SU-DHL-6 (cell line): ENCODE data around the gene GRIK3.
"Not testable (repeated sequence)": the region's sequence is repeated elsewhere in the genome, so short reads cannot be mapped to it uniquely, and the experiment has no call there.

Experiments used
- H2AFZ ChIP-seq: fragments of 200-600 bp; sonication (generic); 2 replicates; pipeline ENCODE4 v1.6.1; 2014; ENCODE audit warnings: low read depth, mild to moderate bottlenecking, moderate library complexity, mixed read lengths, antibody characterized with exemption, low read length; ENCODE audit not compliant: severe bottlenecking
- H3F3A ChIP-seq: fragments of 200-600 bp; shearing (Covaris generic); 2 replicates; pipeline ENCODE4 v1.6.0; 2016; ENCODE audit warnings: antibody characterized with exemption, mild to moderate bottlenecking; ENCODE audit not compliant: insufficient read depth
- H3K27ac ChIP-seq: fragments of 200-600 bp; sonication (generic); 2 replicates; pipeline ENCODE4 v1.5.1; 2016; ENCODE audit warnings: low read depth, mild to moderate bottlenecking, low read length, moderate library complexity, mixed read lengths
- H3K27me3 ChIP-seq: fragments of 200-600 bp; sonication (generic), shearing (Covaris generic); 2 replicates; pipeline ENCODE4 v1.6.0; 2014; ENCODE audit warnings: mild to moderate bottlenecking, low read length
- H3K36me3 ChIP-seq: fragments of 200-600 bp; sonication (generic); 2 replicates; pipeline ENCODE4 v1.6.1; 2014; ENCODE audit warnings: mild to moderate bottlenecking, low read length, mixed read lengths
- H3K4me2 ChIP-seq: fragments of 300-600, 200-600 bp; shearing (Covaris generic), sonication (generic); 2 replicates; pipeline ENCODE4 v1.6.0; 2014; ENCODE audit warnings: low read length, low read depth, mild to moderate bottlenecking; ENCODE audit not compliant: poor library complexity, severe bottlenecking
- H3K4me3 ChIP-seq: fragments of 200-600 bp; sonication (generic); 2 replicates; pipeline ENCODE4 v1.5.1; 2014; ENCODE audit warnings: antibody characterized with exemption, low read length, mild to moderate bottlenecking, mixed read lengths; ENCODE audit not compliant: insufficient read depth, poor library complexity, severe bottlenecking
- H3K79me2 ChIP-seq: fragments of 200-600 bp; sonication (generic); 2 replicates; pipeline ENCODE4 v1.6.1; 2014; ENCODE audit warnings: mild to moderate bottlenecking, low read length, moderate library complexity; ENCODE audit not compliant: insufficient read depth
- H3K9ac ChIP-seq: fragments of 200-600 bp; sonication (generic); 2 replicates; pipeline ENCODE4 v1.7.0; 2014; ENCODE audit warnings: mild to moderate bottlenecking, low read length
- H3K9me2 ChIP-seq: fragments of 200-600 bp; sonication (generic); replicated peaks from 2 replicates; pipeline ENCODE4 v1.6.1; 2014; ENCODE audit warnings: low read length; ENCODE audit not compliant: insufficient read depth
- H3K9me3 ChIP-seq: fragments of 200-600 bp; sonication (generic); 2 replicates; pipeline ENCODE4 v1.6.1; 2014; ENCODE audit warnings: low read length, mixed read lengths; ENCODE audit not compliant: insufficient read depth
- H4K20me1 ChIP-seq: fragments of 200-600 bp; sonication (generic); 2 replicates; pipeline ENCODE4 v1.6.1; 2014; ENCODE audit warnings: low read depth, mild to moderate bottlenecking, antibody characterized with exemption, low read length, moderate library complexity, mixed read lengths
- EZH2phosphoT487 ChIP-seq: fragments of 200-600 bp; sonication (generic), shearing (Covaris generic); conservative IDR thresholded peaks from 2 replicates; pipeline ENCODE4 v1.6.1; 2018; ENCODE audit warnings: mild to moderate bottlenecking, antibody characterized with exemption, low read length, moderate library complexity, mixed read lengths
- TF ChIP-seq, protein P1 (sequence below): fragments of 200-600 bp; sonication (generic); IDR thresholded peaks from one replicate; pipeline ENCODE4 v1.5.1; 2017; ENCODE audit warnings: antibody characterized with exemption, mild to moderate bottlenecking, low read length, moderate library complexity; ENCODE audit not compliant: insufficient read depth, poor library complexity, severe bottlenecking

Gene GRIK3

DNA sequence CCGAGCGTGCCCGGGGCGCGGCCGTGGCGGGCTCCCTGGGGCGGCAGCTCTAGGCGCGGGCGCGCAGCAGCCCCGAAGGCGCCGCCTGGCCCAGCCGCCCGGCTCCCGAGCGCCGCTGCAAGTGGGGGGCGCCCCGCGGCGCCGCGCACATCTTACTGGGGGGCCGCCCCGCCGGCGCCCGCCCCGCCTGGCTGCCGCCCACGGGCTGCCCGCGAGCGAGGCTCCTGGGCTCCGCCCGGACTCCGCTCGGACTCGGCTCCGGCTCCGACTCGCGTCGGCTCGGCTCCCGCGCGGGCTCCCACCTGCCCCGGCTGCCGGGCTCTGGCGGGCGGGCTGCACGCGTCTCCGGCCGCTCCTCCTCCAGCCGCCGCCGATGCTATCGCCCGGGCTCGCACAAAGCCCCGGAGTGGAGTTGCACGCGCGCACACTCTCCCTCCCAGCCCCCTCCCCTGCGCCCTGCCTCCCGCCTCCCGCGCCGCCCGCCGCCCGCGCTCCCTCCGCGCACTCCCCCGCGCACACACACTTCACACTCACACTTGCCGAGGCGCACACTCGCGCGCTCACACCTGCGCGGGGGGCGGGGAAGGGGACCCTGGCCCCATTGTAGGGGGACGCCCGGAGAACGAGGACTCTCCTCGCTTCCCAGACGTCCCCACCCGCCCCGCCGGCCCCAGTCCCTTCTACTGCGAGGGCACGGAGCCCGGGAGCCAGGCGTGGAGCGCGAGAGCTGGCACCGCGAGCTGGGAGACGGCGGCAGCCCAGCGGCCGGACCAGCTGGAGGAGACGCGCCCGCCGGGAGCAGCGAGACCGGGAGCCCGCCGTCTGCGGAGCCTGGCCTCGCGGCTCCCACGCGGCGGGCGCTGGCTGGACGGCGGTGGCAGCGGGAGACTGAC, at the start of gene GRIK3:
TSS of gene GRIK3 (minus strand) at position 395 of the 893 bp plus-strand sequence. CDS start 407 bp downstream, outside the sequence.
- Histone ChIP-seq H3K27me3 (no peaks in the 10 kb centered on the region), H3K4me2 (no peak within 1 kb of the TSS)
- TF ChIP-seq, protein P1, sequence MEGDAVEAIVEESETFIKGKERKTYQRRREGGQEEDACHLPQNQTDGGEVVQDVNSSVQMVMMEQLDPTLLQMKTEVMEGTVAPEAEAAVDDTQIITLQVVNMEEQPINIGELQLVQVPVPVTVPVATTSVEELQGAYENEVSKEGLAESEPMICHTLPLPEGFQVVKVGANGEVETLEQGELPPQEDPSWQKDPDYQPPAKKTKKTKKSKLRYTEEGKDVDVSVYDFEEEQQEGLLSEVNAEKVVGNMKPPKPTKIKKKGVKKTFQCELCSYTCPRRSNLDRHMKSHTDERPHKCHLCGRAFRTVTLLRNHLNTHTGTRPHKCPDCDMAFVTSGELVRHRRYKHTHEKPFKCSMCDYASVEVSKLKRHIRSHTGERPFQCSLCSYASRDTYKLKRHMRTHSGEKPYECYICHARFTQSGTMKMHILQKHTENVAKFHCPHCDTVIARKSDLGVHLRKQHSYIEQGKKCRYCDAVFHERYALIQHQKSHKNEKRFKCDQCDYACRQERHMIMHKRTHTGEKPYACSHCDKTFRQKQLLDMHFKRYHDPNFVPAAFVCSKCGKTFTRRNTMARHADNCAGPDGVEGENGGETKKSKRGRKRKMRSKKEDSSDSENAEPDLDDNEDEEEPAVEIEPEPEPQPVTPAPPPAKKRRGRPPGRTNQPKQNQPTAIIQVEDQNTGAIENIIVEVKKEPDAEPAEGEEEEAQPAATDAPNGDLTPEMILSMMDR = no peak
- TF ChIP-seq EZH2phosphoT487 = no peak

GRCh38 chr1:37084013-37084412, 49.7 kb upstream of the GRIK3 start:
- H3K4me3 ChIP-seq = no peak overlapping the region
- H3K9ac ChIP-seq = no peak overlapping the region
- no peak overlapping the region for H3K27ac ChIP-seq

More for the DNA sequence above, at the start of gene GRIK3:
- Histone ChIP-seq H3K9me2 (no peaks in the 10 kb centered on the region), H3K9ac (no peak within 1 kb of the TSS), H3K79me2 (no peaks in the 10 kb centered on the region), H2AFZ (no peak within 1 kb of the TSS), H3K36me3 (no peaks in the 10 kb centered on the region), H3K9me3 (no peaks in the 10 kb centered on the region), H3F3A (no peaks in the 10 kb centered on the region), H3K27ac (no peak within 1 kb of the TSS), H4K20me1 (no peaks in the 10 kb centered on the region), H3K4me3 (no peak within 1 kb of the TSS)

DNA sequence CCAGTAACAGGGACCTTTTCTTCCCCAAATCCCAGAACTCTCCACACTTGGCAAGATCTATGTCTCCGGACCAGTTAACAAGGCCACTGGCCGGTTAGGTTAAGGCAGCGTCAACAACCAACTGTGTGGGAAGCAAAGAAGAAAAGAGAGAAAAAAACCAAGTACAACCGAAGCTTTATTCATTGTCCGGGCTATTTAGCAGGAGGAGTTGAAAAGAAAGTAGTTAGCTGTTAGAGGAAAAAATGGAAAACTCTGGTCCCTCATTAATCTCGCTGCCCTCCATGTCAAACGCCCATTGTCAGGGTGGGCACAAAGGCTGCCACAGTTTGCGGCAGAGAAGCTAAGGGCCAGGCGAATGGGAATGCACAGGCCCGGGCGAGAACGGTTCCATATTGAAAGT, 49.3 kb upstream of the GRIK3 start:
- Histone ChIP-seq H3K36me3 (no peaks in the 10 kb centered on the region), H3K27ac (no peak overlapping the region), H3K4me3 (no peak overlapping the region), H2AFZ (no peak overlapping the region), H3K27me3 (no peaks in the 10 kb centered on the region), H3K9me2 (no peaks in the 10 kb centered on the region), H3F3A (no peaks in the 10 kb centered on the region), H3K9ac (no peak overlapping the region), H3K9me3 (no peaks in the 10 kb centered on the region), H4K20me1 (no peaks in the 10 kb centered on the region), H3K4me2 (no peak overlapping the region), H3K79me2 (no peaks in the 10 kb centered on the region)
- TF ChIP-seq, protein P1 = no peak
- no peak for TF ChIP-seq EZH2phosphoT487

More at GRCh38 chr1:37084013-37084412, 49.7 kb upstream of the GRIK3 start:
- Histone ChIP-seq H3K36me3 (no peaks in the 10 kb centered on the region), H3K9me3 (no peaks in the 10 kb centered on the region), H3K9me2 (no peaks in the 10 kb centered on the region), H3K79me2 (no peaks in the 10 kb centered on the region), H2AFZ (no peak overlapping the region), H3K27me3 (no peaks in the 10 kb centered on the region), H3F3A (no peaks in the 10 kb centered on the region), H3K4me2 (no peak overlapping the region), H4K20me1 (no peaks in the 10 kb centered on the region)
- TF ChIP-seq, protein P1 = no peak
- no peak for TF ChIP-seq EZH2phosphoT487

DNA sequence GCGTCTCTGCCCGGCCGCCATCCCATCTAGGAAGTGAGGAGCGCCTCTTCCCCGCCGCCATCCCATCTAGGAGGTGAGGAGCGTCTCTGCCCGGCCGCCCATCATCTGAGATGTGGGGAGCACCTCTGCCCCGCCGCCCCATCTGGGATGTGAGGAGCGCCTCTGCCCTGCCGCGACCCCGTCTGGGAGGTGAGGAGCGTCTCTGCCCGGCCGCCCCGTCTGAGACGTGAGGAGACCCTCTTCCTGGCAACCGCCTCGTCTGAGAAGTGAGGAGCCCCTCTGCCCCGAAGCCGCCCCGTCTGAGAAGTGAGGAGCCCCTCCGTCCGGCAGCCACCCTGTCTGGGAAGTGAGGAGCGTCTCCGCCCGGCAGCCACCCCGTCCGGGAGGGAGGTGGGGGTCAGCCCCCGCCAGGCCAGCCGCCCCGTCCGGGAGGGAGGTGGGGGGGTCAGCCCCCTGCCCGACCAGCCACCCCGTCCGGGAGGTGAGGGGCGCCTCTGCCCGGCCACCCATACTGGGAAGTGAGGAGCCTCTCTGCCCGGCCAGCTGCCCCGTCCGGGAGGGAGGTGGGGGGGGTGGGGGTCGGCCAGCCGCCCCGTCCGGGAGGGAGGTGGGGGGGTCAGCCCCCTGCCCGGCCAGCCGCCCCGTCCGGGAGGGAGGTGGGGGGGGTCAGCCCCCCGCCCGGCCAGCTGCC, 46.1 kb upstream of the GRIK3 start:
- H3K4me2 ChIP-seq, H3K79me2 ChIP-seq, H3K9ac ChIP-seq, H4K20me1 ChIP-seq, H3K4me3 ChIP-seq, H3K27ac ChIP-seq, H3K9me2 ChIP-seq, H3K9me3 ChIP-seq, H3F3A ChIP-seq, H2AFZ ChIP-seq, H3K36me3 ChIP-seq, H3K27me3 ChIP-seq: not testable (repeated sequence)
